Urothelium cell line (cell line): ENCODE data around the gene IL10RB.

Source experiments
- DNase-seq: peaks from one replicate; pipeline ENCODE4 v3.0.0; 2011; ENCODE audit warnings: low spot score, mixed read lengths
- FAIRE-seq: peaks from 2 replicates; lab custom pipeline; 2011; peaks lifted over from hg19 to GRCh38; lab: Jason Lieb, UNC

The IL10RB gene

DNA sequence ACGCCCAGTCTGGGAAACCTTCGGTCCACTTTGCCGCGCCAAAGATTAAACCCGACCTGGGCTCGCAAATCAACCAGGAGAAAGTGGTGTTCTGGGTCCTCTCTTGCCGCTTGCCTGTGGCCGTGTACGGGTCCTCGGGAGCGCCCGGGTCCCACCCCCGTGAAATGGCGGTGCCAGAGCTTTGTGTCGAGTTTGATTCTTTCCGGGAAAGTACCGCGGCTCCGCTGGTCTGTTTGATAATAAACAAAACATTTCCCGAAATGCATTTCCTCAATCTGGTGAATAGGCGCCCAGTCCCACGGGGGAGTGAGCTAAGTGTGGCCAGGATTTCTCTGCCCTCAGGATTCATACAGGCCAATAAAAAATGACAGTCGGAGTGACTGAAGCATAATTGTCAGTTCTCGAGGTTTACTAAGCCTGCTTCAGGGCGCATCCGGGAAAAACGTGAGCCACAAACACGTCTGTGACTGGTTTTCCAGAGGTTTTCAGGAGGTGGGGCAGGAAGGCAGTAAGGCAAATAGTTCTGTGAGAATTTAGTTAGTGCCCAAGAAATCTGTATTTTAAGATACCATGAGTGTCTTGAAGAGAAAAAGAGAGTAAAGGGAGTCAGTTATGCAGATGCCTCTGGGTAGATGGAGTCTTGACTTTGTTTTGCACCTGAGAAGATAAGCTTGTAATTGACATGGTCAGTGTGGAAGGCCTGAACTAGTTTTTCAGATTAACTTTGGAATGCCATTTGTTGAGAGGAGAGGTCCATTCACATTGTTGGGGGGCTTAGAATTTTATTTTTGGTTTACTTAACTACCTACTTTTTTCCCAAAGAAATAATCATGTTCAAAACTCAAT, 59.3 kb downstream of the IL10RB start:
- FAIRE-seq (no peak), DNase-seq (peak; percentile 27)

DNA sequence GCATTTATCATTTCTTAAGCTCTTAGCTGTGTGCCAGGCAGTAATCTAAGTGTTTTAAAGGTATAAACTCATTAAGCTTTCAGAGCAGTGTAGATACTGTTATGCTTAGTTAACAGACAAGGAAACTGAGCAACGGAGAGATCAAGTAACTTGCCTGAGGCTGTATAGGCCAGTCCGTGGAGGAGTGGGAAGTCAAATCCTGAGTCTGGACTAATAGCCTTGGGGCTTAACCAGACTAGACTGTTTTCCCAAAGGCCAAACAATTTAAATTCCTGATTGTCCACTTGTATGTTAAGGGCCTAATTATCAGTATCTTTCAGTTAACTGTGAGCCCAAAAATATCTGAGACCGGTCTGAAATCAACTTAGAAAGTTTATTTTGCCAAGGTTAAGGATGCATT, 61.2 kb downstream of the IL10RB start:
- DNase-seq (no peak), FAIRE-seq (no peak)

DNA sequence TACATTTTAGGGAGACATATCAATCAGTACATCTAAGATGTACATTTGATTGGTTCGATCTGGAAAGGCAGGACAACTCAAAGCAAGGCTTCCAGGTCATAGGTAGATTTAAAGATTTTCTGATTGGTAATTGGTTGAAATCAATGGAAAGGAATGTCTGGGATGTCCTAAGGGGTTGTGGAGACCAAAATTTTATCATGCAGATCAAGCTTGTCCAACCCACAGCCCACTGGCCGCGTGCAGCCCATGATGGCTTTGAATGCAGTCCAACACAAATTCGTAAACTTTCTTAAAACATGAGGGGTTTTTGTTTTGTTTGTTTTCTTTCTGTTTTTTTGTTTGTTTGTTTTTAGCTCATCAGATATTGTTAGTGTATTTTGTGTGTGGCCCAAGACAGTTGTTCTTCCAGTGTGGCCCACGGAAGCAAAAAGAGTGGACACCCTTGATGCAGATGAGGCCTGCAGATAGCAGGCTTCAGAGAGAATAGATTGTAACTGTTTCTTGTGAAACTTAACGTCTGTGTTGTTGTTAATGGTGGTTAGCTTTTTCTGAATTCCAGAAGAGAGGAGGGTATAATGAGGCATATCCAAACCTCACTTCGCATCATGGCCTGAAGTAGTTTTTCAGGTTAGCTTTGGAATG, 61.7 kb downstream of the IL10RB start:
- FAIRE-seq, result no peak
- DNase-seq, result no peak

- FAIRE-seq (no peak), DNase-seq (no peak)
Measured at GRCh38 chr21:33330726-33331125, 64.6 kb downstream of the IL10RB start.

DNA sequence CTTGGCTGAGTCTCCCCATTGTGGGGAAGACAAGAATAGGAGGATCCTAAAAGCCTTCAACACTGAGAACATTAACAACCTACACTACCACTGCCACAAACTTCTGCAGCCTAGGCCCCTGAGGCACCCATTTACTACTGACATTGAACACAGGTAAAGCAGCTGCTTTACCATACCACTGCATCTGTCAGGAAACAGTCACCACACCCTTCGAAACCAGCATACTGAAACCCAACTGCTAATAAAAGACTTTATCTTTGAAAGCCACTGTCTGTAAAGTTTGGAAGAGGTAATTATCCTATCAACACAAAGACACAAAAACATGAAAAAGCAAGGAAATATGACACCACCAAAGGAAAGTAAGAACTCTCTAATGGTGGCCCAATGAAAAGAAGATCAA, 66.0 kb downstream of the IL10RB start:
- FAIRE-seq (no peak), DNase-seq (no peak)

GRCh38 chr21:33334191-33334590, 68.0 kb downstream of the IL10RB start:
- DNase-seq (no peak), FAIRE-seq (no peak)

GRCh38 chr21:33334824-33335223, 68.7 kb downstream of the IL10RB start:
- no peak for FAIRE-seq
- DNase-seq, result no peak

GRCh38 chr21:33339135-33339534, 73.0 kb downstream of the IL10RB start:
- no peak for DNase-seq
- no peak for FAIRE-seq

DNA sequence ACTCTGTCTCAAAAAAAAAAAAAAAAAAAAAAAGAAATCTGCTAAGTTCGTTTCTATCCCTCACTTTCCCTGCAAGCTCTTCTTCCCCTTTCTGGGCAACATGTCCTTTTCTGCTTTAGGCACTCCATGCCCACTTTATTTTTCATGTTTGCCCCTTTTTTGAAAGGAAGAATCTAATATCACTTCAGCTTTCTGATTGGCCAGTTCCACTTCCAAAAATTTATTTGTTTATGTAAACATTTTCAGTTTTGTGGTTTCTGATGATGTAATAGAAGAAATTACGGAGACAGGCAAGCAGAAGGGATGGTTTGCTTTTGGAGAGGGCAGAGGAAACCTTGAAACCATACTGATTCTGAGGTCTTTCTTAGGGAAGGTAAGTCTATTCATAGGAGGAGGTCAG, 73.8 kb downstream of the IL10RB start:
- FAIRE-seq, result no peak

DNA sequence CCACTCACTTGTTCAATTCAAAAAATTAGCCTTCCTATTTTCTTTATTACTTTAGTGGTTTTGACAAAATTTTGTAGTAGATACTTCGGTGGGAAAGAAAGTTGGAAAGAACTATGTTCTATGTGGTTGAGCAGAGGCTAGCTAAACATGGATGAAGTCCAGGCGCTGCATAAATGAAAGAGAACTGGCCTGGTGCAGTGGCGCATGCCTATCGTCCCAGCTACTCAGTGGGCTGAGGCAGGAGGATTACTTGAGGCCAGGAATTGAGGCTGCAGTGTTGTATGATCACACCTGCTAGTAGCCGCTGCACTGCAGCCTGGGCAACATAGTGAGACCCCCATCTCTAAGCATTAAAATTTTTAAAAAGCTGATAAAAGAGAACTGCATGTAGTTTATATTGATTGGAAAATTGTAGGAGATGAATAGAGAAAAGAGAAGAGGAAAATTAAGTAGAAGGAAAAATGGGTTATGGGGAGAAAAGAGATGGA, 79.6 kb downstream of the IL10RB start:
- DNase-seq, result no peak
- no peak for FAIRE-seq

More for the DNA sequence above, 73.8 kb downstream of the IL10RB start:
- DNase-seq, result no peak
